HepG2 (cell line): Measurements from ENCODE around the gene SMARCD1. TPM values are rescaled to one million over a fixed set of nuclear protein-coding genes. Genes with fewer than 3 reads are reported as not detected.

ENCODE experiments used
- AHR ChIP-seq: IDR thresholded peaks from 2 replicates; pipeline ENCODE4 v1.6.1; 2018; ENCODE audit warnings: missing genetic modification reagents, missing compliant biosample characterization
- BCLAF1 ChIP-seq: fragments of 450-650 bp; IDR thresholded peaks from 2 replicates; pipeline ENCODE4 v1.6.1; 2017; ENCODE audit warnings: mild to moderate bottlenecking
- CBX1 ChIP-seq: IDR thresholded peaks from one replicate; pipeline ENCODE4 v1.6.1; 2016; ENCODE audit warnings: antibody characterized with exemption, low read depth
- CHCHD3 ChIP-seq: sonication (generic); formaldehyde crosslinking; IDR thresholded peaks from 2 replicates; pipeline ENCODE4 v1.8.0; 2022; ENCODE audit warnings: mild to moderate bottlenecking, missing genetic modification reagents, moderate library complexity
- DMAP1 ChIP-seq: IDR thresholded peaks from 2 replicates; pipeline ENCODE4 v1.6.1; 2016
- ELF4 ChIP-seq: sonication (generic); formaldehyde crosslinking; IDR thresholded peaks from 2 replicates; pipeline ENCODE4 v1.5.0; 2020; ENCODE audit warnings: missing genetic modification reagents, mild to moderate bottlenecking, moderate library complexity, borderline replicate concordance
- FOXJ3 ChIP-seq: sonication (generic); formaldehyde crosslinking; IDR thresholded peaks from 2 replicates; pipeline ENCODE4 v1.4.0; 2020; ENCODE audit warnings: missing genetic modification reagents, mild to moderate bottlenecking, borderline replicate concordance
- GLI4 ChIP-seq: sonication (generic); formaldehyde crosslinking; IDR thresholded peaks from 2 replicates; pipeline ENCODE4 v1.5.1; 2020; ENCODE audit warnings: missing genetic modification reagents, mild to moderate bottlenecking, moderate library complexity, borderline replicate concordance
- KMT2B ChIP-seq: IDR thresholded peaks from 2 replicates; pipeline ENCODE4 v1.6.1; 2016; ENCODE audit warnings: missing genetic modification reagents, missing compliant biosample characterization
- MTA3 ChIP-seq: sonication (generic); formaldehyde crosslinking; IDR thresholded peaks from 2 replicates; pipeline ENCODE4 v1.4.0; 2020; ENCODE audit warnings: missing genetic modification reagents
- NFYB ChIP-seq: sonication (generic); formaldehyde crosslinking; IDR thresholded peaks from 2 replicates; pipeline ENCODE4 v1.4.0; 2020; ENCODE audit warnings: missing genetic modification reagents
- NKX3-1 ChIP-seq: sonication (generic); formaldehyde crosslinking; IDR thresholded peaks from 2 replicates; pipeline ENCODE4 v1.5.0; 2020; ENCODE audit warnings: missing genetic modification reagents
- PLSCR1 ChIP-seq: sonication (generic); formaldehyde crosslinking; IDR thresholded peaks from 2 replicates; pipeline ENCODE4 v1.5.0; 2020; ENCODE audit warnings: missing genetic modification reagents, mild to moderate bottlenecking, borderline replicate concordance
- POLR2AphosphoS2 ChIP-seq: IDR thresholded peaks from 2 replicates; pipeline ENCODE4 v1.6.1; 2011; ENCODE audit warnings: low read depth, low read length, improper control_type of control experiment
- SETDB1 ChIP-seq: sonication (generic); formaldehyde crosslinking; IDR thresholded peaks from 2 replicates; pipeline ENCODE4 v1.5.1; 2020; ENCODE audit warnings: missing genetic modification reagents, mild to moderate bottlenecking, borderline replicate concordance
- SMARCC2 ChIP-seq: fragments of 450-650 bp; IDR thresholded peaks from 2 replicates; pipeline ENCODE4 v1.6.1; 2017; ENCODE audit warnings: antibody characterized with exemption, mild to moderate bottlenecking
- SP140L ChIP-seq: sonication (generic); formaldehyde crosslinking; IDR thresholded peaks from 2 replicates; pipeline ENCODE4 v1.4.0; 2020; ENCODE audit warnings: missing genetic modification reagents, borderline replicate concordance
- SSRP1 ChIP-seq: IDR thresholded peaks from 2 replicates; pipeline ENCODE4 v1.6.1; 2016; ENCODE audit warnings: control low read depth
- THYN1 ChIP-seq: sonication (generic); formaldehyde crosslinking; IDR thresholded peaks from 2 replicates; pipeline ENCODE4 v1.8.1; 2023; ENCODE audit warnings: low read depth, mild to moderate bottlenecking, moderate library complexity, missing genetic modification reagents, borderline replicate concordance
- ZBTB1 ChIP-seq: sonication (generic); formaldehyde crosslinking; IDR thresholded peaks from 2 replicates; pipeline ENCODE4 v1.4.0; 2020; ENCODE audit warnings: missing genetic modification reagents, borderline replicate concordance
- ZBTB21 ChIP-seq: sonication (generic); formaldehyde crosslinking; IDR thresholded peaks from 2 replicates; pipeline ENCODE4 v1.4.0; 2020; ENCODE audit warnings: missing genetic modification reagents
- ZFP62 ChIP-seq: sonication (generic); formaldehyde crosslinking; IDR thresholded peaks from 2 replicates; pipeline ENCODE4 v1.4.0; 2020; ENCODE audit warnings: missing genetic modification reagents
- ZNF275 ChIP-seq: sonication (generic); formaldehyde crosslinking; IDR thresholded peaks from 2 replicates; pipeline ENCODE4 v1.8.0; 2022; ENCODE audit warnings: missing genetic modification reagents, mild to moderate bottlenecking, inconsistent platforms, borderline replicate concordance
- ZNF597 ChIP-seq: sonication (generic); formaldehyde crosslinking; IDR thresholded peaks from 2 replicates; pipeline ENCODE4 v1.5.0; 2020; ENCODE audit warnings: missing genetic modification reagents
- ZNF598 ChIP-seq: sonication (generic); formaldehyde crosslinking; IDR thresholded peaks from 2 replicates; pipeline ENCODE4 v1.5.1; 2020; ENCODE audit warnings: mild to moderate bottlenecking, missing genetic modification reagents, borderline replicate concordance
- ZNF83 ChIP-seq: sonication (generic); formaldehyde crosslinking; IDR thresholded peaks from 2 replicates; pipeline ENCODE4 v1.4.0; 2020; ENCODE audit warnings: missing genetic modification reagents, mild to moderate bottlenecking, borderline replicate concordance
- polyA plus RNA-seq, 8 experiments: library from polyadenylated mRNA; depleted of rRNA in 3 of 8; stranded (reverse) in 7 of 8; unstranded in 1 of 8; fragments of >200 nt; fragmentation: Illumina TruSeq in 4 of 8; extraction: Trizol in 4 of 8; gene quantifications; 2 replicates each; pipeline versions ENCODE4 v1.2.1 to v1.2.3, GENCODE V29; 2011 to 2016; ENCODE audit warnings: low read depth in 4 of 8, missing spikeins in 1 of 8, mixed read lengths in 1 of 8; ENCODE audit not compliant: insufficient read depth in 1 of 8
- total RNA-seq, 5 experiments: library from RNA; depleted of rRNA; stranded (reverse); fragments of >200 nt; fragmentation: Illumina TruSeq; extraction: Trizol; gene quantifications; 2 replicates each; pipeline ENCODE4 v1.2.3, GENCODE V29; 2016; ENCODE audit warnings: low read depth in 1 of 5

The SMARCD1 gene
- total and polyA plus RNA-seq, 2 of the 13 experiments (the other 11 are each of a cell fraction or from before 2014, with no cell fraction given): 51.7 to 54.6 TPM

GRCh38 chr12:50074936-50075807 is 10.0 kb upstream of the SMARCD1 start (continued):
- TF ChIP-seq KMT2B (CRISPR knock-in tag): no peak
- no peak for TF ChIP-seq MTA3 (CRISPR knock-in tag)
- no peak for TF ChIP-seq ELF4 (CRISPR knock-in tag)
- no peak for TF ChIP-seq ZNF275
- TF ChIP-seq DMAP1: no peak
- no peak for TF ChIP-seq PLSCR1
- TF ChIP-seq SETDB1 (CRISPR knock-in tag): no peak
- no peak for TF ChIP-seq ZFP62 (CRISPR knock-in tag)
- TF ChIP-seq AHR: 0 out of 2 replicates have a peak, but pooled peaks have one; percentile 22
- TF ChIP-seq FOXJ3: no peak; the same call in 1 of the 2 replicates
- TF ChIP-seq ZBTB1 (CRISPR knock-in tag): no peak
- TF ChIP-seq SP140L: no peak
- TF ChIP-seq CBX1: no peak
- no peak for TF ChIP-seq ZBTB21
- TF ChIP-seq GLI4 (CRISPR knock-in tag): no peak
- no peak for TF ChIP-seq ZNF83 (CRISPR knock-in tag)
- no peak for TF ChIP-seq SSRP1 (CRISPR knock-in tag)
- TF ChIP-seq ZNF597 (CRISPR knock-in tag): no peak
- no peak for TF ChIP-seq NFYB (CRISPR knock-in tag)
- no peak for TF ChIP-seq NKX3-1 (CRISPR knock-in tag)
- no peak for TF ChIP-seq SMARCC2
- TF ChIP-seq THYN1 (CRISPR knock-in tag): no peak
- TF ChIP-seq ZNF598 (CRISPR knock-in tag): no peak
- TF ChIP-seq CHCHD3: no peak
- no peak for TF ChIP-seq BCLAF1
- TF ChIP-seq POLR2AphosphoS2: no peak
